HEK293 (cell line): ENCODE measurements around the gene SH3BP5.

Experiments used
- AEBP2 ChIP-seq: fragments of 450-650 bp; formaldehyde crosslinking; IDR thresholded peaks from 2 replicates; pipeline ENCODE4 v1.5.1; 2016; ENCODE audit warnings: missing biosample characterization, missing genetic modification characterization, borderline replicate concordance
- CTCF ChIP-seq: fragments of 450-650 bp; formaldehyde crosslinking; IDR thresholded peaks from 2 replicates; pipeline ENCODE4 v1.5.1; 2016; ENCODE audit warnings: missing biosample characterization, missing genetic modification characterization
- SALL2 ChIP-seq: fragments of 450-650 bp; formaldehyde crosslinking; IDR thresholded peaks from 2 replicates; pipeline ENCODE4 v1.5.0; 2017; ENCODE audit warnings: missing biosample characterization, mild to moderate bottlenecking, missing genetic modification characterization, borderline replicate concordance
- SCRT2 ChIP-seq: fragments of 450-650 bp; formaldehyde crosslinking; IDR thresholded peaks from 2 replicates; pipeline ENCODE4 v1.5.1; 2016; ENCODE audit warnings: missing biosample characterization, missing genetic modification characterization
- YY1 ChIP-seq: fragments of 450-650 bp; formaldehyde crosslinking; IDR thresholded peaks from 2 replicates; pipeline ENCODE4 v1.5.1; 2018; ENCODE audit warnings: missing biosample characterization, missing genetic modification characterization
- TF ChIP-seq, protein P1 (sequence below): fragments of 450-650 bp; formaldehyde crosslinking; IDR thresholded peaks from 2 replicates; pipeline ENCODE4 v1.5.1; 2016; ENCODE audit warnings: missing biosample characterization, missing genetic modification characterization
- TF ChIP-seq, protein P2 (sequence below): fragments of 450-650 bp; formaldehyde crosslinking; IDR thresholded peaks from 2 replicates; pipeline ENCODE4 v1.5.1; 2016; ENCODE audit warnings: missing biosample characterization, missing genetic modification characterization
- TF ChIP-seq, protein P3 (sequence below): fragments of 450-650 bp; formaldehyde crosslinking; conservative IDR thresholded peaks from 2 replicates; pipeline ENCODE4 v1.5.1; 2016; ENCODE audit warnings: low read depth, missing biosample characterization, missing genetic modification characterization

DNA sequence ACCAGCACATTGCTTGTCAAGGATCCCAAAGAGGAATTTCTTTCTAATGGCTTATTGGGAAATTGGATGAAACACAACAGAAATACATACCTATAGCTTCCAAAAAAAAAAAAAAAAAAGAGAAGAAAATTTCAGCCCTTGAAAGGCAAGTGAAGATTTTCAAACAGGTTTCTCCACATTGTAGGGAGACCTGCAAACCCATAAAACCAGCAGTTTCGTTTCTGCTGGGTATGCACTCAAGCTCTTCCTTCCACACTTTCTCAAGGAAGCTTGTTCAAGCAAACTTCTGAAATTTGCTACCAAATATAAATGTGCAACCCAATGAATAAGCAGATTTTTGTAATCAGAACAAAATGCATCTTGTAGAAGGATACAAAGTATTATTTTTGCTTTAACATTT, 15.9 kb upstream of the SH3BP5 start:
- TF ChIP-seq AEBP2 (tag by site-specific recombination) (no peak), SCRT2 (no peak), YY1 (tag by site-specific recombination) (no peak), SALL2 (tag by site-specific recombination) (no peak), CTCF (tag by site-specific recombination) (no peak)
- TF ChIP-seq, protein P1, sequence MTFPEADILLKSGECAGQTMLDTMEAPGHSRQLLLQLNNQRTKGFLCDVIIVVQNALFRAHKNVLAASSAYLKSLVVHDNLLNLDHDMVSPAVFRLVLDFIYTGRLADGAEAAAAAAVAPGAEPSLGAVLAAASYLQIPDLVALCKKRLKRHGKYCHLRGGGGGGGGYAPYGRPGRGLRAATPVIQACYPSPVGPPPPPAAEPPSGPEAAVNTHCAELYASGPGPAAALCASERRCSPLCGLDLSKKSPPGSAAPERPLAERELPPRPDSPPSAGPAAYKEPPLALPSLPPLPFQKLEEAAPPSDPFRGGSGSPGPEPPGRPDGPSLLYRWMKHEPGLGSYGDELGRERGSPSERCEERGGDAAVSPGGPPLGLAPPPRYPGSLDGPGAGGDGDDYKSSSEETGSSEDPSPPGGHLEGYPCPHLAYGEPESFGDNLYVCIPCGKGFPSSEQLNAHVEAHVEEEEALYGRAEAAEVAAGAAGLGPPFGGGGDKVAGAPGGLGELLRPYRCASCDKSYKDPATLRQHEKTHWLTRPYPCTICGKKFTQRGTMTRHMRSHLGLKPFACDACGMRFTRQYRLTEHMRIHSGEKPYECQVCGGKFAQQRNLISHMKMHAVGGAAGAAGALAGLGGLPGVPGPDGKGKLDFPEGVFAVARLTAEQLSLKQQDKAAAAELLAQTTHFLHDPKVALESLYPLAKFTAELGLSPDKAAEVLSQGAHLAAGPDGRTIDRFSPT (tag by site-specific recombination): no peak
- TF ChIP-seq, protein P2, sequence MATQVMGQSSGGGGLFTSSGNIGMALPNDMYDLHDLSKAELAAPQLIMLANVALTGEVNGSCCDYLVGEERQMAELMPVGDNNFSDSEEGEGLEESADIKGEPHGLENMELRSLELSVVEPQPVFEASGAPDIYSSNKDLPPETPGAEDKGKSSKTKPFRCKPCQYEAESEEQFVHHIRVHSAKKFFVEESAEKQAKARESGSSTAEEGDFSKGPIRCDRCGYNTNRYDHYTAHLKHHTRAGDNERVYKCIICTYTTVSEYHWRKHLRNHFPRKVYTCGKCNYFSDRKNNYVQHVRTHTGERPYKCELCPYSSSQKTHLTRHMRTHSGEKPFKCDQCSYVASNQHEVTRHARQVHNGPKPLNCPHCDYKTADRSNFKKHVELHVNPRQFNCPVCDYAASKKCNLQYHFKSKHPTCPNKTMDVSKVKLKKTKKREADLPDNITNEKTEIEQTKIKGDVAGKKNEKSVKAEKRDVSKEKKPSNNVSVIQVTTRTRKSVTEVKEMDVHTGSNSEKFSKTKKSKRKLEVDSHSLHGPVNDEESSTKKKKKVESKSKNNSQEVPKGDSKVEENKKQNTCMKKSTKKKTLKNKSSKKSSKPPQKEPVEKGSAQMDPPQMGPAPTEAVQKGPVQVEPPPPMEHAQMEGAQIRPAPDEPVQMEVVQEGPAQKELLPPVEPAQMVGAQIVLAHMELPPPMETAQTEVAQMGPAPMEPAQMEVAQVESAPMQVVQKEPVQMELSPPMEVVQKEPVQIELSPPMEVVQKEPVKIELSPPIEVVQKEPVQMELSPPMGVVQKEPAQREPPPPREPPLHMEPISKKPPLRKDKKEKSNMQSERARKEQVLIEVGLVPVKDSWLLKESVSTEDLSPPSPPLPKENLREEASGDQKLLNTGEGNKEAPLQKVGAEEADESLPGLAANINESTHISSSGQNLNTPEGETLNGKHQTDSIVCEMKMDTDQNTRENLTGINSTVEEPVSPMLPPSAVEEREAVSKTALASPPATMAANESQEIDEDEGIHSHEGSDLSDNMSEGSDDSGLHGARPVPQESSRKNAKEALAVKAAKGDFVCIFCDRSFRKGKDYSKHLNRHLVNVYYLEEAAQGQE (tag by site-specific recombination): no peak
- TF ChIP-seq, protein P3, sequence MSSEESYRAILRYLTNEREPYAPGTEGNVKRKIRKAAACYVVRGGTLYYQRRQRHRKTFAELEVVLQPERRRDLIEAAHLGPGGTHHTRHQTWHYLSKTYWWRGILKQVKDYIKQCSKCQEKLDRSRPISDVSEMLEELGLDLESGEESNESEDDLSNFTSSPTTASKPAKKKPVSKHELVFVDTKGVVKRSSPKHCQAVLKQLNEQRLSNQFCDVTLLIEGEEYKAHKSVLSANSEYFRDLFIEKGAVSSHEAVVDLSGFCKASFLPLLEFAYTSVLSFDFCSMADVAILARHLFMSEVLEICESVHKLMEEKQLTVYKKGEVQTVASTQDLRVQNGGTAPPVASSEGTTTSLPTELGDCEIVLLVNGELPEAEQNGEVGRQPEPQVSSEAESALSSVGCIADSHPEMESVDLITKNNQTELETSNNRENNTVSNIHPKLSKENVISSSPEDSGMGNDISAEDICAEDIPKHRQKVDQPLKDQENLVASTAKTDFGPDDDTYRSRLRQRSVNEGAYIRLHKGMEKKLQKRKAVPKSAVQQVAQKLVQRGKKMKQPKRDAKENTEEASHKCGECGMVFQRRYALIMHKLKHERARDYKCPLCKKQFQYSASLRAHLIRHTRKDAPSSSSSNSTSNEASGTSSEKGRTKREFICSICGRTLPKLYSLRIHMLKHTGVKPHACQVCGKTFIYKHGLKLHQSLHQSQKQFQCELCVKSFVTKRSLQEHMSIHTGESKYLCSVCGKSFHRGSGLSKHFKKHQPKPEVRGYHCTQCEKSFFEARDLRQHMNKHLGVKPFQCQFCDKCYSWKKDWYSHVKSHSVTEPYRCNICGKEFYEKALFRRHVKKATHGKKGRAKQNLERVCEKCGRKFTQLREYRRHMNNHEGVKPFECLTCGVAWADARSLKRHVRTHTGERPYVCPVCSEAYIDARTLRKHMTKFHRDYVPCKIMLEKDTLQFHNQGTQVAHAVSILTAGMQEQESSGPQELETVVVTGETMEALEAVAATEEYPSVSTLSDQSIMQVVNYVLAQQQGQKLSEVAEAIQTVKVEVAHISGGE (tag by site-specific recombination): no peak
